GM18508 (cell line): ENCODE results near the gene CRPPA.
"Not testable (repeated sequence)": the region's sequence is repeated elsewhere in the genome, so short reads cannot be mapped to it uniquely, and the experiment has no call there.

Source experiments
- ATAC-seq: cut with Tn5 transposase; IDR thresholded peaks from one replicate; pipeline ENCODE4 v1.9.1; 2021; ENCODE audit warnings: moderate number of reproducible peaks; ENCODE audit not compliant: insufficient read depth, unreplicated experiment

Gene CRPPA

GRCh38 chr7:16421333-16422102 is at the start of gene CRPPA:
Gene CRPPA, minus strand, starts transcription at chr7:16421538. Its CDS starts 216 bp downstream, at chr7:16421322.
- peak; percentile 9 for ATAC-seq

GRCh38 chr7:16465469-16466361 is 44.4 kb upstream of the CRPPA start, which contains the start of gene SOSTDC1:
Gene SOSTDC1, minus strand, starts transcription at chr7:16465738. Its CDS starts 70 bp downstream, at chr7:16465668.
- no peak for ATAC-seq

GRCh38 chr7:16463949-16464715 is 42.8 kb upstream of the CRPPA start:
- no peak for ATAC-seq

GRCh38 chr7:16463520-16463919 is 42.2 kb upstream of the CRPPA start:
- no peak for ATAC-seq

GRCh38 chr7:16462431-16462889 is 41.1 kb upstream of the CRPPA start:
- no peak for ATAC-seq

GRCh38 chr7:16460789-16461493 is 39.6 kb upstream of the CRPPA start:
- ATAC-seq: no peak

GRCh38 chr7:16456303-16456702 is 35.0 kb upstream of the CRPPA start:
- ATAC-seq: not testable (repeated sequence)

- no peak for ATAC-seq
Measured at GRCh38 chr7:16455591-16455990, 34.3 kb upstream of the CRPPA start.

GRCh38 chr7:16450366-16450765 is 29.0 kb upstream of the CRPPA start:
- ATAC-seq: no peak

GRCh38 chr7:16447876-16448275 is 26.5 kb upstream of the CRPPA start:
- no peak for ATAC-seq

GRCh38 chr7:16446508-16446907 is 25.2 kb upstream of the CRPPA start:
- ATAC-seq: no peak

- not testable (repeated sequence) for ATAC-seq
Measured at GRCh38 chr7:16443871-16444270, 22.5 kb upstream of the CRPPA start.

GRCh38 chr7:16438988-16439387 is 17.6 kb upstream of the CRPPA start:
- no peak for ATAC-seq

- no peak for ATAC-seq
Measured at GRCh38 chr7:16436306-16436705, 15.0 kb upstream of the CRPPA start.

GRCh38 chr7:16433568-16434122 is 12.3 kb upstream of the CRPPA start:
- no peak for ATAC-seq

- no peak for ATAC-seq
Measured at GRCh38 chr7:16432425-16432731, 11.0 kb upstream of the CRPPA start.

- ATAC-seq: peak; percentile 50
Measured at GRCh38 chr7:16431646-16432424, 10.5 kb upstream of the CRPPA start.

- ATAC-seq: no peak
Measured at GRCh38 chr7:16430133-16430532, 8.8 kb upstream of the CRPPA start.

- ATAC-seq: no peak
Measured at GRCh38 chr7:16428672-16429071, 7.3 kb upstream of the CRPPA start.
